ENCODE data around the gene RNU6-7. TPM values are rescaled to one million over a fixed set of nuclear protein-coding genes. Genes with fewer than 3 reads are reported as not detected.
A peak's percentile ranks its signal among the peaks of the same experiment; 100 is the strongest.

The RNU6-7 gene
- not detected for total RNA-seq

DNA sequence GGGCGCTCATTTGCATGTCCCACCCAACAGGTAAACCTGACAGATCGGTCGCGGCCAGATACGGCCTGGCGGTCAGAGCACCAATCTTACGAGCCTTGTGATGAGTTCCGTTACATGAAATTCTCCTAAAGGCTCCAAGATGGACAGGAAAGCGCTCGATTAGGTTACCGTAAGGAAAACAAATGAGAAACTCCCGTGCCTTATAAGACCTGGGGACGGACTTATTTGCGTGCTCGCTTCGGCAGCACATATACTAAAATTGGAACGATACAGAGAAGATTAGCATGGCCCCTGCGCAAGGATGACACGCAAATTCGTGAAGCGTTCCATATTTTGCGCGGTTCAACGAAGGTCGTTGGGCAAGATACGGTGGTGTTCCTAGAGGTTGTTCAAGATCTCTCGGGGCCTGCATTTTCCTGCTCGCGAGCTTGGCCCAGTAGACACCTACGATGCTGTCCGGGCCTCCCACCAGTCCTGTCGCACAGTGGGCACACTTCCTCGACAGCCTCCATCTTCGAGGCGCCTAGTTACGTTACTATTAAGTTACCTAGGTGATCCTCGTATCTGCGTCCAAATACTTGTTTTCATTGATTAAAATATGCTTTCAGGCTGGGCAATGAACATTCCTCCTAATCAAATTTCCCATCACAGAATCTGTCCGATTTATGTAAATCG, at the start of gene RNU6-7:
RNU6-7 (plus strand) TSS at position 230 of the 675 bp plus-strand sequence.
- no peak for ATAC-seq

DNA sequence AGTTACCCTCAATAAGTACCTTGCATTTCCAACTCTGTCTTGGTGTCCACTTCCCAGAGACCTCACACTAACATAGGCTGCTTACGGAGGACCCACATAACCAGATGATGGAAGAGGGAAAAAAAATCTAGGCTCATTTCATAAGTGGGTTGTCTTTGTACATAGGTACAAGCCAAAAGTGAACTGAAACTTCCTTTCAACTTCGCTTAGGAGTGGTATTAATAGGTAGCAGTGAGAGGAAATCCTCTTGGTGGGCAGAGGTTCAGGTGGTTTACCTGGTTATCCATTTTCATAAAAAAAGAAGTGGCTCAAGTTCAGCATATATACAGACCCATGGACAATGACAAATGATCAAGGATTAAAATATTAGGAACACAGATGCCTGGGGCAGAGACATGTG, 35.8 kb upstream of the RNU6-7 start:
- ATAC-seq, result no peak

DNA sequence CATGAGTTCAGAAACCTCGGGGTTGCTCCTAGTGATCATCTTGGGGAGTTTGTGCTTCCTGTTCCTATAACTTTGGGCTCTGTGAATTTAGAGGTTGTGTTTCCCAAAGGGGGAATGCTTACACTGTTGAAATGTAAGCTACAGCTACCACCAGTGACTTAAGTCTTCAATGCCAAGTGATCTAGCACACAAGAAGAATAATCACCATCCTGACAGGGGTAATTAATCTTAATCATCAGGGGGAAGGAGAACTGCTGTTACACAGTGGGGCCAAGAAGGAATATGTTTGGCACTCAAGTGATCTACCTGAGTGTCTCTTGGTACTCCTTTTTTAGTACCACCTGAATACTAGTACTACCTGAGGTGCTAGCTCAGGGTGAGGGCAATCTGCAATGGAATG, 34.9 kb upstream of the RNU6-7 start:
- no peak for ATAC-seq

DNA sequence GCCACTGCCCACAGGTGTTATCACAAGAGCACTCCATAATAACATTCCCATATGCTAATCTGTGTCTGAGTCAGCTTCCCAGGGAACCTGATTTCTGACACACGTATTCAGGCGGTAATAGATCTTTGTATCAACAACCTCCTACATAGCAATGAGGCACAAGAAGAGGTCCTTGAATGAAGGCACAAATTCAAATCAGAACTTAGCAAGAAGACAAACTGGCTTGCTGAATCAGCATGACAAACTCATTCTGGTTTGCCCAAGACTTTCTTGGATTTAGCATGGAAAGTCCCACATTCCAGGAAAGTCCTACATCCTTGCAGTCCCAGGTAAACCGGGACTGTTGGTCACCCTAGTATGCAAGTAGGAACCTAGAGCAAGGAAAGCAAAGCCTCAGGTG, 33.9 kb upstream of the RNU6-7 start:
- ATAC-seq, result no peak

DNA sequence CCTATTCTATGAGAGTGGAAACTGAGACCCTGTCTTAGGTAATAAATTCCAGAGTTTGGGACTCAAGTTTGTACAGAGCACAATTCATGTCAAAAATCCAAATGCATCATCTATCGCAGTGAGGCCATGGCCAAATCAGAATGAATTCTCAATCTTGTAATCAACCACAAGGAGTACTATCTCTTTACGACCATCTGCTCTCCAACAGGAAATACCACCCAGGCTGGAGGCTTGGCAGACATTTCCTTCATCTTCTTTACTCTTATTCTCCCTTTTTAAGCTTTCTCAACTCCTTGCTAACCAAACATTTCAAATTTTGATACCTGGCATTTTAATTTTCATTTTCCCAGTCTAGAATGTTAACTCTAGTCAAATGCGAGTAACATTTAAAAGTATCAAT, 32.7 kb upstream of the RNU6-7 start:
- no peak for ATAC-seq

DNA sequence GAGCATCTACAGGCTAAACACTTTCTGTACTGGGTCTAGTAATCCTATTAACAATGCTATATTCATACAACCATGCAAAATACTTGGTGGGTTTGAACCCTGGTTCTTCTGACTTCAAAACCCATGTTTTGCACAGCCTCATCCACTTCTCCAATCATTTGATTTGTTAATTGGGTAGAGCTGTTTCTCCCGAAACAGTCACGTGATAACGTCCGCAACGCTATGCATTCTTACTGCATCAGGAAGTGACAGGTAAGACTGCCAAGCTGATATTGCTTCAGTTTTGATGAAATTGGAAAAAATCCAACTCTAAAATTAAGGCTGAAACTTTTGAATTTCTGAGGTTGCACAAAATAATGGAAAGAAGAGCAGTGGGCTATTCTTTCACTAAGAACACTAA, 30.4 kb upstream of the RNU6-7 start:
- no peak for ATAC-seq

DNA sequence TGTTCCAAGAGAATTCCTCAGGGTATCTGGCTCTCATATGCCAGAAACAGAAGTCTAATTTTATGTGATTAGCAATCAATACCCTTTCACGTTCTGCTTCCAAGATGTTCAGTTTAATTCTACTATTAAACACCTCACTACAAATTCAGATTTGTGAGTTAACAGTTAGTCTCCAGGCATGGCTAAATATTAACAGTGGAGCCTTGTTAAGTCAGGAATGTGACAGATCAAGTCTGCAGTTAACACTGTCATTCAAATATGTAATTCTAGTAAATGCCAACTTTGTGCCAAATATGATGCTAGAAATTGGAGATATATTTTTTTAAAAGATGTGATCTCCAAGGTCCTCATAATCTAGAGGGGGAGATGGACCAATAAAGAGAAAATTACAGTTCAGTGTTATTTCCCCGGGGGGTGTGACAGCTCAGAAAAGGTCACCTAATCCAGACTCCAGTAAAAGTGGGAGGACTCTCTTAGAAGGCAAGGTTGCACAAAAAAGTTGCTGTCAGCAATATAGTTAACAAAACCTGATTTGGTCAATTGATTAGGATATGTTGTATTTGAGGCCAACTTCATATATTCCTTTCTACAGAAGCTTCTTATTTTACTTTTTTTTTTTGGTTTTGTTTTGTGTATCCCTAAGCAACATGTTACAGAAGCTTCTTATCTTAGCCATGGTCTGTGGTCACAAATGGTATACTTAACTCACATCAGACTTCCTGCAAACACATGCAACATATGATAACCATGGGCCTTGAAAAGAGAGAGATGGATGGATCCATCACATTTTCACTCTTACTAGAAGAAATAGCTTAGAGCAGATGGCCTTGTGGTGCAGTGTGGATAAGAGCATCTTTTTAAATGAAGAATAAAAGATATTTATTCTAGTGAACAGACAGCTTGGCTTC, 18.4 kb upstream of the RNU6-7 start:
- ATAC-seq, result no peak

DNA sequence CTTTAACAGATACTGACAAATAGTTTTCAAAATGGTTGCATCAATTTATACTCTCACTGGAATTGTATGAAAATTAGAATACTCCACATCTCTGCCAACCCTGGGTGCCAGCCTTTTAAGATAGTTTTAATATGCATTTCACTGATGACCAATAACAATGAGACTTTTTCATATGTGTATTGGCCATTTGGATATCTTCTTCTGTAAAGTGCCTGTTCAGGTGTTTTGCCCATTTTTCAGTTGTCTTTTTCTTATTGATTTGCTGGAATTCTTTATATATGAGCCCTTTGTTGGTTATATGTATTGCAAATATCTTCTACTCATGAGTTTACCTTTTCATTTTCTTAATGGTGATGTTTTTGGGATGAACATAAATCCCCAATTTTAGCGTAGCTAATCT, 16.7 kb upstream of the RNU6-7 start:
- no peak for ATAC-seq

DNA sequence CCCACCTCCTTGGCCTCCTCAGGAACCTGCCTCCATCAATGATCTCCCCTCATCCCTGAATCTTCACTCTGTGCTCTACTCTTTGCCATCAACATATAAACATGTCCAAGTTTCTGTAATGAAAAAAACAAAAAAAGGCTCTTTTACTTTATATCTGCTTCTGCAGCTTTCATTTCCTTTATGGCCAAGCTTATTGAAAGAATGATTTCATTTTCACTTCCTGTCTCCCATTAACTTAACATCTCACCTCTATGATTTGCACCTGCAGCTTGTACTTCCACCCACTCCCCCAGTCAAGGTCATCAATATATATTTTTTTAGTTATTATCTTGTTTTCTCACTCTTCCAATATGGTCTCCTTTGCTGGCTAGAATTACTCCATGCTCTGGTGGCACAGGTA, 15.6 kb upstream of the RNU6-7 start:
- no peak for ATAC-seq

DNA sequence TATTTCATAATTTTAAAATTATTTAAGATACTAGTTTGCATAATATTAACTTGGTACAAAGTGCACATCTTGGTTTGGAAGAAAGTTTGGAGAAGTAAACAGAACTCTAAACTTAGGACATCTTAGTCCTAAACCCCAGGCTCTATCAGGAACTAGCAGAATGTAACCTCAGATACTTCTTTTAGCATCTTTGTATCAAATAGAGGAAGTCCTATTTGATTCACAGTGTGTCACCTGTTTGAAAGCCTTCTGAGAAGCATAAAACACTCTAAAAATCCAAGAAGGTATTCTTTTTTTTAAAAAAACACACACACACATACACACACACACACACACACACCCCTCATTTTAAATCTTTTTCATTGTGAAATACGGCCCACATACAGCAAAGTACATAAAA, 12.0 kb upstream of the RNU6-7 start:
- no peak for ATAC-seq

DNA sequence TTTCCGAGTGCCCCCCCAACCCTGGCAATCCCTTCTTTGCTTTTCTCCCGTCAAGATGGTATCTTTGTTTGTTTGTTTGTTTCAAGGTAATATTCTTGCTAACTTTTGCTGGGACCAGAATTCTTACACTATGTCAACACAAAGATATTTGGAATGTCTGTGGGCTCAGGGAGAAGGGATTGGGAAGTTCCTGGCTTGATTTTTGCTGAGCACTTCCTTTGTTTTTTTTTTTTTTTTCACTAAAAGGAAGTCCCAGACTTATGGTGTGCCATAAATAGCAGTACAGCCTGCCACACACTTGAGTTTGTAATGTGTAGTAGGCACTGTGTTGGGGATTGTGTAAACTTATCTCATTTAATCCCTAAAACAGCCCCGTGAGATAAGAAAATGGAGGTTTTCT, 11.2 kb upstream of the RNU6-7 start:
- no peak for ATAC-seq

DNA sequence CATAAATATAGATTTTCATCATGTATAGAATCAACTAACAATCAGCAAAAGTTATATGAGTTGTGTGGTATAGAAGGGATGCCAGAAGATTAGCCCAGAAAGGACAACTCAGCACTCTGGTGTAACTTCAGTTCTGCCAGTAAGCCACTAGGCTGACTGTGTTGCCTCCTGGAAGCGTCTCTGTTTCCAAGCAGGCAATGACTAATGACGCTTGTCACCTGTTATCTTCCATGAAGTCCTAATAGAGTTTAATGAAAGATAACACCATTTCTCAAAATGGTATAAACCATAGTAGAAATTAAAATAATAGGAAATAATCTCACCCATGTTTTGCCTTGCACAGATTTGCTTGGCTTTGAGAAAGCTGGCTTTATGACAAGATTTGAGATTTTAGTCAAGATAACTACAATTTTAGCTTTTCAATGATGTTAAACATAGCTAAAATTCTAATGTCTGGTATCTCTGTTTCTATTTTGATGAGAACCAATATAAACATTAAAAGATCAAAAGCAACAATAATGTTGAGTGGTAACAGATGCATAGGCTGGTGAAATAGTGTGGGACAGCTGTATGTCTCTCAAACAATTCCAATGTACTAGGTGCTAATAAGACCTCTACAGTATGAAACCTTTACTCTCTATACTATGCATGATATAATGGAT, 9.0 kb upstream of the RNU6-7 start:
- peak; percentile 37 for ATAC-seq

DNA sequence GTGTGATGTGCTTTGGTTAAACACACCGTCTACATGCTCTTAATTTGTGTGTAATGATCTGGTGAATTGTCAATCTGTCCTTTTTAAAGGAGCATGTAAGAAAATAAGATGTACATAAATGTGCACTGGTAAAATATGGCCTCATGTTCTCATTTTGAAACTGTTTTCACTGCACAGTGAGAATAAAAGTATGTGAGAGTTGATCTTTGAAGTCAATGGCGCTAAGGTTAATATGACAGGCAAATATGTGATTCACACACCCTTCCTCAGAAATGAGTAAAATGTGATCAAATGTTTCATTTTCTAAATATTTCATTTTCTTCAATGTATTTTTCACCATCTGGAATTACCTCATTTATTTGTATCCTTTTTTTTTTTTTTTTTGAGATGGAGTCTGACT, 8.3 kb upstream of the RNU6-7 start:
- no peak for ATAC-seq

DNA sequence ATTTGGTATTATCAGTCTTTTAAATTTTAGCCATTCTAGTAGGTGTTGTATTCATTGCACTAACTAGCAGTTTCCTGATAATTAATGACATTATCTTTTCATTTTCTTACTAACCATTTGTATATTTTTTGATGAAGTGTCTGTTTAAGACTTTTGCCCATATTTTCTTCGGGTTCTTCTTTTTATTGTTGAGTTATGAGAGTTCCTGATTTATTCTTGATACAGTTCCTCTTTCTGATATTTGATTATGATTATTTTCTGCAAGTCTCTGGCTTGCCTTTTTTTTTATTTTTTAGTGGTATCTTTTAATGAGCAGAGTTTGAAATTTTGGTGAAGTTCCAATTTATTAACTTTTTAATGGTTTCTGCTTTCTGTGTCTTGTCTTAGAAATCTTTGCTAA, 6.2 kb upstream of the RNU6-7 start:
- no peak for ATAC-seq

DNA sequence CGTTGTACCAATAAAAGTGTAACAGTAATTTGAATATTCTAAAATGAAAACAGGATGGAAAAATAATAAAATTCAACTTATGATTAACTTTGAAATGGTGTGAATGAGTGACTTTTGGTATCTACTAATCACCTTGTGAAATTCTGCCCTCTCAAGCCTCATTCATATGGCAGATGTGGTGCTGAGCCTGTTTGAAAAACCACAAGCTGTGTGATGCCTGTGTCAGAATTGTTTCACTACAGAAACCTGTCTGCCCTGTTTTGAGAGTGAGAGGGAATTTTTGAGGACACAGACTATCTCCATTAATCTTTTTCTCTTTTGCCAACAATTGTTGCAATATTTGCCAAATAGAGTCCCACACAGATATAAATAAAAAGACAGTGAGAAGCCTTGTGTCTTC, 3.9 kb upstream of the RNU6-7 start:
- ATAC-seq, result no peak

DNA sequence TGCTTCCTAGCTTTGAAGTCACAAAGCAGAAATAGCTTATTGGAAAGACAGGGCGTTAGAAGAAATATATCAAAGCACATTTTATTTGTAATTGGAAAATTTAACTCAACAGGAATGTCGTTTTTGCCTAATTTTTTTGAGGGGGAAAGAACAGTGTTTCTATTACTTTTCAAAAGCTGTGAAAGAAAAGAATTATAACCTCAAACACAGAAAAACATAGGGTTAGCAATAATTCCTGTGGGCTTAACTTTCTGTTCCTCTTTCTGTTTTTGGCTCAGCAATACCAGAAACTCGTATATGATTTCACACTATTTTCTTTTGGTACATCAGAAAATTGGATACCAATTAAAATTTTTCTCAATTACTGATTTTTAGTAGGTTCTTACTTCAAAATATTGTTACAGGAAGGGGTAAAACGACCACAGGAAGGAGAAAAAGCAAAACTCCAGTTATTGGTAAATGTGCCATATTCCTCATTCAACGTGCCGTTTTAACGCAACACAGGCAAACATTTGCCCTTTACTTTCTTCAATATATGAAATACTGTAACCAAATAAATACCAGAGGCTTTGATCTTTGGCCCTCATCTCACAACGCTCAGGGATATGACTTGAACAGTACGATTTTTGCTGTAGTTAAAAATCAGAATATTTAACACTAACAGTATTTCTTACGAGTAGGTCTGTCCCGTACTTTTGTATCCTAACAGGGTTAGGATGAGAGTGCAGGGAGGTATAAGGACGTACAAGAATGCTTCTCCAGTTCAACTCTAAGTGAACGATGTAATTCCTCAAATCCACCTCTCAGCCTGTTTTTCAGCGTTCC, 1.3 kb upstream of the RNU6-7 start:
- ATAC-seq, result no peak

DNA sequence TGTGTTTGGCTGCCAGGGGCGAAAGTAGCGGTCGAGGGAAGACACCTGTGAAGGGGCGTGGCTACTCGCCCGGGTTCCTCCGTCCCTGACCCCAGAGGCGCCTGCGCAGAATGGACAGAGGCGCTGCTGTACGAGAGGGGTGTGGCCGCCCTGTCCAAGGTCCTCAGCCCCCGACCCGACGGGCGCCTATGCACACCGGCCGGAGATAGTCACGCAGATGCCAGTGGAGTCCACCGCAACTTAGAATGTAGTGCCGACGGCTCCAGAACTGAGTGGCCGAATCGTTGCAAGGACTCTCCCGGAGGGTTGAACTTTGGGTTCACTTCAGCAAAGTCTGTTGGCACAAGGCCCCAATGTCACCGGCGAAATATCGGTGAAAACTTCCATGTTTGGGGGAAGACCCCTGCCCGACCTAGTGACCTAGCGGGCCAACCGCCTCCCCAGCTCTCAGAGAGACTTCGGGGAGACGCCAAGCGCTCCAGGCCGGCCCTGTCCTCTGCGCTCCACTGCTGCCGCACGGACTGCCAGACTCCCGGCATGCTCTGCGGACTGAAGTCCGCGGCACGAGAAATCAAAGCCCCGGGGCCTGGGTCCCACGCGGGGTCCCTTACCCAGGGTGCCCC, 541 bp upstream of the RNU6-7 start:
- ATAC-seq, result peak; percentile 75

DNA sequence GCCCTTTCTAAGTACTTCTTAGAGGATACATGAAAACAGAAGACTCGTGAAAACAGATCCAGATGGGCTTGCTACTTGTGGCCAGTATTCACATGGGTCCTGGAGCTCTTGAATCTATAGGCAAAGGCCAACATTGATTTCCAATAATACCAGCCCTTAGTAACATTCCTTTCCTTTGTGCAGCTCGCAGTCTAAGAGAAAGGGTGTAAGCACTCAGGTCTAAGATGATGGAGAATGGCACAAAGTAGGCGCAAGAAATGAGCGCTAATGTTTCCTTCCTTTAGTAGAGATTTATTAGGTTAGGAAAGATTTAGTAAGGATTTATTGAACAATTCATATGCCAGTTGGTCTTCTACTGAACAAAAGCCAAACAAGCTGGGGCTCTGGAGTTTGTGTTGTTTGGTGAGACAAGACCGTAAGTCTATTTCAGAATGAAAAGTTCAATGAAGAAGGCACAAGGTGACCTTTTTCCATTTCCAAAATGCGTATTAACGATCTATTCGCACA, 699 bp downstream of the RNU6-7 start:
- ATAC-seq, result no peak

DNA sequence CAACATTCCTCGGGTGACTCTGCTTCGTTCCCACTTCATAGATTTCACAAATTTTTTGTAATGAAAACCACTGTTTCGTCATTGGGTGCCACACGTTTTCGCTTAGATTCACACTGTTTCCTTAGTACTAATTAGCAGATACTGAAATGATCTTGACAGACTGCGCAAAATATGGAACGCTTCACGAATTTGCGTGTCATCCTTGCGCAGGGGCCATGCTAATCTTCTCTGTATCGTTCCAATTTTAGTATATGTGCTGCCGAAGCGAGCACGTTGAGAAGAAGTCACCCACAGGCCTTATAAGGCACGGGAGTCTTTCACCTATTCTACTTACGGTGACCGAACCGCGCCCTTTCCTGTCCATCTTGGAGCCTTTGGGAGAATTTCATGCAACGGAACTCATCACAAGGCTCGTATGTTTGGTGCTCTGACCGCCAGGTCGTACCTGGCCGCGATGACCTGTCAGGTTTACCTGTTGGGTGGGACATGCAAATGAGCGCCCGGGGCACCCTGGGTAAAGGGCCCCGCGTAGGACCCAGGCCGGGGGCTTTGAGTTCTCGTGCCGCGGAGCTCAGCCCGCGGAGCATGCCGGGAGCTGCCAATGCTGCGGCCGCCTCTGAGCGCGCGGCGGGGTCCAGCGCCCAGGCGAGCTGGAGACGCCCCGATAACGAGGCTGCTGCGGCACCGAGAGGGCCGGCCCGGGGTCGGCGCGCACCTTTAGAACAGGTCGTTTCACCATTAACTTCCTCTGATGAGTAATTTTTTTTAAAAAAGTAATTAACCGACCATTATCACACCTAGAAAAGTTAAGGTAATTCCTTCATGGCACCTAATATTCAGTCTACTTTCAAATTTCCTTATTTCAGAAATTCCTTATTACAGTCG, 1.4 kb downstream of the RNU6-7 start, which contains the start of gene RNU6-8:
RNU6-8 (minus strand) TSS at position 272 of the 885 bp plus-strand sequence.
- ATAC-seq, result peak; percentile 91

DNA sequence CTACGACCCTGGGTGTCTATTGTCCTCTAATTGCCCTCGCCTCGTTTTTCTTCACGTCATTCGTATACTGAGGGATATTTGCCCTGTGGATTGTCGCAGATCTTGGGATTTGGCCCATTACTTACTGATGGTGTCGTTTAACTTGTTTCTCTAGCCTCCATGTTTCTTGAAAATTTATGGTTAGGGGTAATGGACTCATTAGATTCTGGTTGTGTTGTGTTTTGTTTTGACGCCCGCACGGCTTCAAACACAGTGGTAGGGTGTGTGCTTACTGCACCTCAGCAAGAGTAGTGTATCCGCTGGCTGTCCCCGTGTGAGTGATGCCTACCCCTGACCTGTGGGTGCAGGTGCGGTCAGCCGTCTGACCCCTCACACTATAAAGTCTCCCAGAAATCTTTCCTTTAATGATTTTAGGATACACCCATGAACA, 2.1 kb downstream of the RNU6-7 start:
- ATAC-seq, result peak; percentile 19

DNA sequence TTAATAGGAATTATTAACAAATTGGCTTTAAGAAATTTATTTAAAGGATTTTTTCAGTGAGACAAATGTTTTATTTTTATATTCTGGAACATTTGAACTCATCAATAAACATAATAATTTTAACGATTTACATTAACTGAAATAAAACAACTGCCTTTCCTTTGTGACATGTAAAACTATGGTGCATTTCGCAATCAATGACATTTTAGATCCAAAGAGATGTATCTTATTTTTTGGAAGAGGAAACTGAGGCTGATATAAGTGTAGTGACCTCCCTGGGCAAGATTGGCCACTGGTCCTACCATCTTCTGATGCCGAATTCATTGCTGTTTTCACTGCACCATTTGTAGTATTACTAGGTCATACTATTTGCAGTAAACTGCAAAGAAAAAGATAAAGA, 3.7 kb downstream of the RNU6-7 start:
- no peak for ATAC-seq

All from esophagus mucosa (tissue), 1 donor.